CD14-positive monocyte (primary cell): ENCODE measurements around the gene SLC28A3. TPM values are rescaled to one million over a fixed set of nuclear protein-coding genes. Genes with fewer than 3 reads are reported as not detected.

Experiments used
- DNase-seq, 3 donors: peaks; one replicate each; pipeline ENCODE4 v3.0.0-alpha.2; 2011 to 2022
- H2AFZ ChIP-seq: 2 replicates; pipeline ENCODE4 v1.6.0; 2012; ENCODE audit warnings: mild to moderate bottlenecking, low read depth, low read length, inconsistent platforms; ENCODE audit not compliant: insufficient read depth, poor library complexity, severe bottlenecking
- H3K27ac ChIP-seq, 2 donors: 1 replicate in 1 of 2; 2 replicates in 1 of 2; pipeline ENCODE4 v1.5.1; 2012 to 2013; ENCODE audit warnings: low read length in 2 of 2, control low read depth in 1 of 2, inconsistent platforms in 1 of 2, low read depth in 1 of 2, mild to moderate bottlenecking in 1 of 2
- H3K27me3 ChIP-seq, 2 donors: one replicate each; pipeline versions ENCODE4 v1.6.0 to v1.6.1; 2011 to 2013; ENCODE audit warnings: low read length in 2 of 2; ENCODE audit not compliant: control insufficient read depth in 2 of 2, insufficient read depth in 2 of 2
- H3K36me3 ChIP-seq, 2 donors: replicated peaks in 1 of 2; 1 replicate in 1 of 2; 2 replicates in 1 of 2; pipeline versions ENCODE4 v1.5.1 to v1.6.1; 2012 to 2013; ENCODE audit warnings: low read length in 2 of 2, control low read depth in 1 of 2, inconsistent platforms in 1 of 2, mild to moderate bottlenecking in 1 of 2; ENCODE audit not compliant: insufficient read depth in 2 of 2, control insufficient read depth in 1 of 2
- H3K4me1 ChIP-seq, 2 donors: 1 replicate in 1 of 2; 2 replicates in 1 of 2; pipeline versions ENCODE4 v1.5.1 to v1.6.1; 2012 to 2013; ENCODE audit warnings: low read length in 2 of 2, control low read depth in 1 of 2, inconsistent platforms in 1 of 2, mild to moderate bottlenecking in 1 of 2, moderate library complexity in 1 of 2; ENCODE audit not compliant: insufficient read depth in 2 of 2, control insufficient read depth in 1 of 2
- H3K4me2 ChIP-seq: replicated peaks from 2 replicates; pipeline ENCODE3; 2012; ENCODE audit warnings: low read length, moderate library complexity, mild to moderate bottlenecking; ENCODE audit not compliant: poor library complexity, severe bottlenecking; ENCODE audit errors: extremely low read depth
- H3K4me3 ChIP-seq, 3 experiments: fragments of 200-600 bp in 1 of 3; sonication (generic) in 1 of 3; replicated peaks in 1 of 3; 1 replicate in 2 of 3; 2 replicates in 1 of 3; pipeline ENCODE4 v1.5.1; 2011 to 2013; ENCODE audit warnings: low read length in 3 of 3, mild to moderate bottlenecking in 3 of 3, control low read depth in 2 of 3, low read depth in 2 of 3, inconsistent platforms in 1 of 3, moderate library complexity in 1 of 3
- H3K79me2 ChIP-seq: 2 replicates; pipeline ENCODE4 v1.6.0; 2012; ENCODE audit warnings: mild to moderate bottlenecking, control low read depth, inconsistent platforms, low read length, moderate library complexity; ENCODE audit not compliant: insufficient read depth
- H3K9ac ChIP-seq: 2 replicates; pipeline ENCODE4 v1.6.0; 2017; ENCODE audit warnings: low read length, mild to moderate bottlenecking; ENCODE audit not compliant: insufficient read depth, poor library complexity, severe bottlenecking
- H3K9me3 ChIP-seq, 2 donors: replicated peaks in 1 of 2; 1 replicate in 1 of 2; 2 replicates in 1 of 2; pipeline versions ENCODE4 v1.5.1 to v1.6.1; 2012 to 2013; ENCODE audit warnings: low read length in 2 of 2, control low read depth in 1 of 2; ENCODE audit not compliant: control insufficient read depth in 1 of 2, insufficient read depth in 1 of 2
- H4K20me1 ChIP-seq: 2 replicates; pipeline ENCODE4 v1.6.0; 2012; ENCODE audit warnings: mild to moderate bottlenecking, low read length, control low read depth, moderate library complexity; ENCODE audit not compliant: insufficient read depth
- H3K27ac Mint-ChIP-seq, 7 donors: one replicate each; pipeline ENCODE4 v1.8.0; 2020; ENCODE audit warnings: mild to moderate bottlenecking in 7 of 7, mixed read lengths in 7 of 7, moderate library complexity in 6 of 7, inconsistent platforms in 2 of 7
- H3K27me3 Mint-ChIP-seq, 3 donors: one replicate each; pipeline ENCODE4 v1.8.0; 2021 to 2022; ENCODE audit warnings: low read depth in 3 of 3, mild to moderate bottlenecking in 3 of 3, mixed read lengths in 3 of 3, moderate library complexity in 3 of 3, inconsistent platforms in 1 of 3
- H3K36me3 Mint-ChIP-seq, 2 donors: one replicate each; pipeline ENCODE4 v1.8.0; 2020; ENCODE audit warnings: mixed read lengths in 2 of 2, inconsistent platforms in 1 of 2, mild to moderate bottlenecking in 1 of 2
- H3K4me1 Mint-ChIP-seq: one replicate; pipeline ENCODE4 v1.8.0; 2020; ENCODE audit warnings: mild to moderate bottlenecking, mixed read lengths
- H3K4me3 Mint-ChIP-seq, 2 donors: one replicate each; pipeline ENCODE4 v1.8.0; 2020; ENCODE audit warnings: mild to moderate bottlenecking in 2 of 2, mixed read lengths in 2 of 2, moderate library complexity in 1 of 2
- H3K9me3 Mint-ChIP-seq, 7 donors: one replicate each; pipeline ENCODE4 v1.8.0; 2020 to 2022; ENCODE audit warnings: mixed read lengths in 7 of 7, mild to moderate bottlenecking in 6 of 7, moderate library complexity in 6 of 7, inconsistent platforms in 2 of 7
- WGBS: methylation state at CpG from one replicate; pipeline ENCODE4 v1.1.5; 2013; ENCODE audit warnings: missing lambda C conversion rate; ENCODE audit not compliant: insufficient coverage; 5-methylcytosine and 5-hydroxymethylcytosine counted together
- intact Hi-C, 2 donors: fragments of 100-400 bp; cut with micrococcal nuclease; formaldehyde crosslinking; loops; one replicate each; pipeline versions ENCODE4 v1.15.0 to v1.15.1; 2023
- polyA plus RNA-seq, 3 donors: library from polyadenylated mRNA; depleted of rRNA in 1 of 3; unstranded in 2 of 3; stranded (reverse) in 1 of 3; fragments of 300-500 nt in 2 of 3; fragments of >200 nt in 1 of 3; fragmentation: Illumina TruSeq in 2 of 3; gene quantifications; 1 replicate in 2 of 3; 2 replicates in 1 of 3; pipeline ENCODE4 v1.2.3, GENCODE V29; 2012 to 2021
- TF ChIP-seq, protein P1 (sequence below): fragments of 200-600 bp; IDR thresholded peaks from one replicate; pipeline ENCODE4 v1.8.0; 2022; ENCODE audit warnings: antibody characterized with exemption, mild to moderate bottlenecking

The SLC28A3 gene
- polyA plus RNA-seq, 3 donors = 1.9 TPM; not detected in 2

GRCh38 chr9:84238652-84239051 lies 101.9 kb downstream of the SLC28A3 start:
- H3K4me1 Mint-ChIP-seq = no peaks in the 10 kb centered on the region
- no peak overlapping the region for H3K4me3 Mint-ChIP-seq
- Histone ChIP-seq H2AFZ (no peak overlapping the region), H3K79me2 (no peaks in the 10 kb centered on the region), H3K27me3 (no peaks in the 10 kb centered on the region), H3K36me3 (no peaks in the 10 kb centered on the region), H3K27ac (no peak overlapping the region), H3K4me2 (no peak overlapping the region), H3K4me1 (no peaks in the 10 kb centered on the region), H4K20me1 (no peaks in the 10 kb centered on the region), H3K9ac (no peak overlapping the region), H3K9me3 (no peaks in the 10 kb centered on the region), H3K4me3 (no peak overlapping the region)
- H3K9me3 Mint-ChIP-seq = peaks cover 8 to 13% (median 9%) of the 10 kb centered on the region in 7 donors
- 90% methylated on average over 2 of the region's 4 CpGs for WGBS
- intact Hi-C loops = no loop called here
- H3K27me3 Mint-ChIP-seq = peaks cover under 1 to 3% (median 1%) of the 10 kb centered on the region in 3 donors
- DNase-seq = no peak
- H3K27ac Mint-ChIP-seq = no peak overlapping the region
- TF ChIP-seq, protein P1, sequence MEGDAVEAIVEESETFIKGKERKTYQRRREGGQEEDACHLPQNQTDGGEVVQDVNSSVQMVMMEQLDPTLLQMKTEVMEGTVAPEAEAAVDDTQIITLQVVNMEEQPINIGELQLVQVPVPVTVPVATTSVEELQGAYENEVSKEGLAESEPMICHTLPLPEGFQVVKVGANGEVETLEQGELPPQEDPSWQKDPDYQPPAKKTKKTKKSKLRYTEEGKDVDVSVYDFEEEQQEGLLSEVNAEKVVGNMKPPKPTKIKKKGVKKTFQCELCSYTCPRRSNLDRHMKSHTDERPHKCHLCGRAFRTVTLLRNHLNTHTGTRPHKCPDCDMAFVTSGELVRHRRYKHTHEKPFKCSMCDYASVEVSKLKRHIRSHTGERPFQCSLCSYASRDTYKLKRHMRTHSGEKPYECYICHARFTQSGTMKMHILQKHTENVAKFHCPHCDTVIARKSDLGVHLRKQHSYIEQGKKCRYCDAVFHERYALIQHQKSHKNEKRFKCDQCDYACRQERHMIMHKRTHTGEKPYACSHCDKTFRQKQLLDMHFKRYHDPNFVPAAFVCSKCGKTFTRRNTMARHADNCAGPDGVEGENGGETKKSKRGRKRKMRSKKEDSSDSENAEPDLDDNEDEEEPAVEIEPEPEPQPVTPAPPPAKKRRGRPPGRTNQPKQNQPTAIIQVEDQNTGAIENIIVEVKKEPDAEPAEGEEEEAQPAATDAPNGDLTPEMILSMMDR = no peak
- no peaks in the 10 kb centered on the region for H3K36me3 Mint-ChIP-seq

GRCh38 chr9:84235511-84235910 lies 105.0 kb downstream of the SLC28A3 start:
- WGBS = 96% methylated on average over 4 of the region's 4 CpGs
- H3K4me2 ChIP-seq = no peak overlapping the region
- Mint-ChIP-seq H3K4me3 (no peak overlapping the region), H3K27ac (no peak overlapping the region), H3K27me3 (peaks cover 0 to 3% (median 2%) of the 10 kb centered on the region in 3 donors), H3K4me1 (no peaks in the 10 kb centered on the region), H3K36me3 (no peaks in the 10 kb centered on the region), H3K9me3 (peaks cover 6 to 13% (median 9%) of the 10 kb centered on the region in 7 donors)
- no peaks in the 10 kb centered on the region for H3K9me3 ChIP-seq
- no peaks in the 10 kb centered on the region for H4K20me1 ChIP-seq
- H3K27me3 ChIP-seq = no peaks in the 10 kb centered on the region
- DNase-seq = no peak
- no peaks in the 10 kb centered on the region for H3K36me3 ChIP-seq
- H3K27ac ChIP-seq = no peak overlapping the region
- no peak overlapping the region for H3K9ac ChIP-seq
- H2AFZ ChIP-seq = no peak overlapping the region
- TF ChIP-seq, protein P1 = no peak
- intact Hi-C loops = no loop called here
- H3K4me3 ChIP-seq = no peak overlapping the region
- H3K79me2 ChIP-seq = no peaks in the 10 kb centered on the region
- H3K4me1 ChIP-seq = no peaks in the 10 kb centered on the region
